AG09319 (cell line): ENCODE measurements around the gene TBC1D22A.

Experiments
- DNase-seq: peaks from one replicate; pipeline ENCODE4 v3.0.0-alpha.2; 2010; ENCODE audit warnings: low read depth; ENCODE audit errors: extremely low read depth
- TF ChIP-seq, protein P1 (sequence below): IDR thresholded peaks from 2 replicates; pipeline ENCODE4 v1.5.1; 2011; ENCODE audit warnings: low read depth, mild to moderate bottlenecking, inconsistent platforms, low read length, moderate library complexity

The TBC1D22A gene

DNA sequence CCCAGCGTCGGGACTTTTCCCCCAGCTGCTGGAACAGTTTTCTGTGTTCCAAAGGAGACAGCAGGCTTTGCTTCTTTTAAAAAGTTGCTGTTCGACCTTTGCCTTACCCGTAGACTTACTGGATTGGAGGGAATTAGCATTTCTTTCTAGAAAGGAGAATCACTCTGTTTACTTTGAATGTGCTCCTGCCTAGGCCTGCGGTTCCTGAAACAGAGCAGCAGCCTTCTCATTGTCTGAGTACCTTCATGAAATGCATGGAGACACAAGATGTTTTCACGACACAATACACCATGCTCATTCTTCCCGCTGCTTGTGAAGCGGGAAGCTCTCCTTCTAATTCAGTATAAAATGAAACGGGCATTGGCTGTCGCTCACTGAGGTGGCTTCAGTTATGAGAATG lies 196.2 kb downstream of the TBC1D22A start:
- TF ChIP-seq, protein P1, sequence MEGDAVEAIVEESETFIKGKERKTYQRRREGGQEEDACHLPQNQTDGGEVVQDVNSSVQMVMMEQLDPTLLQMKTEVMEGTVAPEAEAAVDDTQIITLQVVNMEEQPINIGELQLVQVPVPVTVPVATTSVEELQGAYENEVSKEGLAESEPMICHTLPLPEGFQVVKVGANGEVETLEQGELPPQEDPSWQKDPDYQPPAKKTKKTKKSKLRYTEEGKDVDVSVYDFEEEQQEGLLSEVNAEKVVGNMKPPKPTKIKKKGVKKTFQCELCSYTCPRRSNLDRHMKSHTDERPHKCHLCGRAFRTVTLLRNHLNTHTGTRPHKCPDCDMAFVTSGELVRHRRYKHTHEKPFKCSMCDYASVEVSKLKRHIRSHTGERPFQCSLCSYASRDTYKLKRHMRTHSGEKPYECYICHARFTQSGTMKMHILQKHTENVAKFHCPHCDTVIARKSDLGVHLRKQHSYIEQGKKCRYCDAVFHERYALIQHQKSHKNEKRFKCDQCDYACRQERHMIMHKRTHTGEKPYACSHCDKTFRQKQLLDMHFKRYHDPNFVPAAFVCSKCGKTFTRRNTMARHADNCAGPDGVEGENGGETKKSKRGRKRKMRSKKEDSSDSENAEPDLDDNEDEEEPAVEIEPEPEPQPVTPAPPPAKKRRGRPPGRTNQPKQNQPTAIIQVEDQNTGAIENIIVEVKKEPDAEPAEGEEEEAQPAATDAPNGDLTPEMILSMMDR, result no peak
- no peak for DNase-seq

DNA sequence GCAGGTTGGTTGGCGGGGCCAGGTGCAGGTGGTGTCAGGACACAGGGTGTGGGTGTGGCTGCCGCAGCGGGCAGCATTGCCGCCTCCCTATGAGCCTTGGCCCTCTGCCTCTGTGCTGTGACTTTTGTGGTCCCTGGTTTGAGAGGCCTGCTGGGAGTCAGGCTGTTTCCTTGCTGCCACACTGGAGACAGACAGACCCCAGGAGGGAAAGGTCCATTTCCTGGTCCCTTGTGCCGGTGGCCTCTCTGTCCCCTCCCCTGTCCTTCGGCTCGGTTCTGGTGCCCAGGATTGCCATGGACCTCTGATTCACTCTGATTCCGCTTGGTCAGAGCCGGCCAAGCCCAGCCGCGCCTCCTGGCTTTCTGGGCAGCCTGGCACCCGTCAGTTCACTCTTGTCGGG lies 196.9 kb downstream of the TBC1D22A start:
- TF ChIP-seq, protein P1, result no peak
- no peak for DNase-seq

DNA sequence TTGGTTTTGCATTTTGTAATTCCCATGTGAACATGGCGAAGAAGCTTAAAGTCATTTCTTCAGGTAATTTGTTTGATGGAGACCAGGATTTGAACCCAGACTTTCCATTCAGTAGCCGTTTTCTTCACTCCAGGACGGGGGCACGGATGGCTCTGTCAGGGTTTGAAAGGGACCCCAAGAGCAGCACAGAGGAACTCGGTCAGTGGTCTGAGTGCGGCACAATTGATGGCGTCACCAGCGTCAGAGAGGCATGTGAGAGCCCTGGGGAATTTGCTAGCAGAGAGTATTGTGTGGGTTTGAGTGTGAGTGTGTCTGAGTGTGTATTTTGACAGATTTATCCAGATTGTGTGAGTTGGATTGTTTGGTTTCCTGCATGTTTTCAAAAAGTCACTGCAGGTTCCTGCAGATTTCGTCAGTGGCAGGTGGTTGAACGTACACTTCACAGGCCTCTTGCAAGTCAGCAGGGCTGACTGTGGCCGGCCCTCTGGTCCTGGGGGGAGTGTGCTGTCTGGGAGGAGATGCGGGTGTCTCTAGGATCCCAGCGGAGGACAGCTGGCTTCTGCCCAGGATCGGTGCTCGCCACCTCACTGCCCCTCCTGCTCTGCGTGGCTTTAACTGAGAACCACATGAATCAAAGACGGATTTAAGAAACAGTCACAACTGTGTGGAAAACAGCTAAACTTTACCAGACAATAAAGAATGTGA lies 199.3 kb downstream of the TBC1D22A start:
- DNase-seq, result no peak
- TF ChIP-seq, protein P1, result no peak

DNA sequence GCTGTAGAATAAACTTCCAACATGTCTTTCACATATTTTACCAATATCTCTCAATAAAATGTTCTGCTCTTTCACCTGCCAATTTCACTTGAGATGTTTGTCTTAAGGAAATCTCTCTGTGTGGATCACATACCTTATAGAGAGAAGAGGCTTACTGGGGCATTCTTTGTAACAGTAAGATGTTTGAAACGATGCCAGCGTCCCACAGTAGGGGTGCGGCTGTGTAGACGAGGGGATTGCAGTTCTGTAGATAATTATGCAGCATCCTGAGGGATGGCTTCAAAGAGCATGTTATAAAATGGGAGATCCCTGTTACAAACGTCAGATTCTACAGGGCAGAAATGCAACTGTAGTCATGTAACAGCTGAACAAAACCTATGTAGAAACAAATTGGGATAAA lies 200.0 kb downstream of the TBC1D22A start:
- no peak for DNase-seq
- TF ChIP-seq, protein P1, result no peak

DNA sequence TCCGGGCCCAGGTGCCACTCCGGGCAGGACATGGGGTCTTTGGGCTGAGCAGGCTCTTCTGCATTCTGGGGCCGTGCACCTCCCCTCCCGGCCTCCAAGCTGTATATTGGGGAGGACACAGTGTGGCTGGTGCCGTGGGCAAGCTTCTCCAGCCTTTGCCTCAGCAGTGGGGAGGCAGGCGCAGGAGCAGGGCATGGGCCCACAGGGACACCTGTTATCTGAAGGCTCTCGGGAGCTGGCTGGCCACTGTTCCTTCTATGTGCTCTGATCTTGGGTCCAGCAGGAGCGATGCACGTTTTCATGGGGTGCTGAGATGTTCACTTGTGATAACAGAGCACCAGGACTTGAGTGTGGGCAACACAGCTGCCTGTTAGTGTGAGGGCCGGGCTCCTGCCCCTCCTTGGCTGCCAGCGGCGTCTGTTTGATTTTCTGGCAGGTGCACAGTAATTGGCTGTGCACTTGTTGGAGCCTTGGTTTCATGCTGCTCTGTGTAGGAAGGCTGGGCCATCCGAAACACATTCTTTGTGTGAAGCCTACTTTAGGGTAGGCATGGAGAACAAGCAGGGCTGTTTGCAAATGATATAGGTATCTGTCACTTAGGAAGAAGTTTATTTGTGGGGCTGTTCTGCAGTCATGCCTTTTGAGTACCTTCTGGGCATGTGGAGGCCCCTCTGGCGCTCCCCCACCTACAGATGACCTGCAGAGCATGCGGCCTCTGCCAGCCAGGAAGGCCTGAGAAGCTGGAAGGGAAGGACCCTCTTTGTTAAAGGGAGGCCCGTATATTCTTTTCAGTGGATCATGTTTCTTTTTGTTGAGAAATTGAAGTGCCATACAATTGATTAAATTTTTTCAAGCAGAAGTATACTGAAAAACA lies 201.5 kb downstream of the TBC1D22A start:
- TF ChIP-seq, protein P1, result no peak
- no peak for DNase-seq

DNA sequence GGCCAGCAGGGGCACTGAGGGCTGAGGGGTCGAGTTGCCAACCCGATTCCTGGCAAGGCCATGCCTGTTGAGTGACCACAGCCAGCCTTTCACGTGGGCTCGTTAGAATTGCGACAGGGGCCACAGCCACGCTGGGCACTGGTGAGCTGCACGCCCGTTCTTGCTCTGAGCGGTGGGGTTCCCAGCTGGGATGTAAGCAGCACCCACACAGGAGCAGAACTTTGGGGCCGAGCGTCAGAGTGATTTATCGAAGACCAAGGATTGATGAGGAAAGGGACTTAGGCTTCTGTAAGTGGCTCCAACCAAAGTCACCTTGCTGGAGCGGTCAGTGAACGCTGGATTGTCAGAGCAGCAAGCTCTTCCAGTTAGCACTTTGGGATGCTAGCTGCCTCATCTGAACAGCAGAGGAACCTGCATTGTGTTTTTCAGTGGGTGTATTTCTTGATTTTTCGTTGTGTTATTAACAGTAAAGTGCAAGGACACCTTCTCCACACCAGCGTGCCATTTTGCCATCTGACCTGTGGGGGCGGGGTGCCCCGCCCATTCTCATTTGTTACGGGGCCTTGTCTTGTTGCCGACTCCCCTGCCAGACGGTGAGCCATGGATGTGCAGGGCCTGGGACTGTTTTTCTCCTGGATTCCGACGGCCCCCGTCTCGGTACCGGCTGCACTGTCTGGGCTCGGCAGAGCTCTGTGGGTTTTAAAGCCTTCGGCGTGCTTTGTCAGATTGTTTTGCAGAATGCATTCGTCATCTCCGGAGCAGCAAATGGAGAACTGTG lies 202.5 kb downstream of the TBC1D22A start:
- TF ChIP-seq, protein P1, result no peak
- DNase-seq, result no peak
